GM12865 (cell line): ENCODE results near the gene MLLT10.

Source experiments
- DNase-seq: peaks from one replicate; pipeline ENCODE4 v3.0.0; 2010; ENCODE audit warnings: low read depth
- H3K4me3 ChIP-seq: 2 replicates; pipeline ENCODE4 v1.5.1; 2011; ENCODE audit warnings: mild to moderate bottlenecking, low read depth, low read length, control low read depth
- TF ChIP-seq, protein P1 (sequence below): IDR thresholded peaks from 2 replicates; pipeline ENCODE4 v1.5.1; 2011; ENCODE audit warnings: low read length, control low read depth, low read depth, inconsistent platforms; ENCODE audit not compliant: insufficient read depth; ENCODE audit errors: missing control alignments

MLLT10 gene

DNA sequence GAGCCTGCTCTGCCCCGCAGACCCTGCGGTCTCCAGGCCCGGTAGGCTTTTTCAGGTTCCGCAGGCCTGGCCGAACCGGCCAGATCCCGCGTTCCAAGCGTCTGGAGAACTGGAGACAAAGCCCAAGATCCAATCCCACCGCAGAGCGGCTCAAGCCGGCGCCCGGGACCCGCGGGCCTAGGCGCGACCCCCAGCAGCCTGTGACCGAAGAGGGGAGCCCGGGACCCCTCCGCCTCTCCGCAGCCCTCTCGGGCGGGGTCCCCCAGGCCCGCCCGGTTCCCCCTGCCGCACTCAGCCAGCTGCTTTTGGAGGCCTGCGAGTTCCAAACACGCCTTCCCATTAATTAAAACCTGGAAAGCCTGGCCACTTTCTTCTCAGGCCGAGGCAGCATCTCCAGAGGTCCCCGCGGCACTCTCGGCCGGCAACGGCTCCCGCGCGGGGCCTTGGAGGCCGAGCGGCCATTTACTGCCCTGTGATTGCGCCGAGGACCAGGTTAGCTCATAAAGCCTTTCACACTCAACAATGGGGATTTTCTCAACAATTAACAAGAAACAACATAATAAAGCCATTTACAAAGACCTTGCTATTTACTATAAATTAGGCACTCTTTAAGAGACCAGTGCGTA is 25.2 kb upstream of the MLLT10 start:
- TF ChIP-seq, protein P1, sequence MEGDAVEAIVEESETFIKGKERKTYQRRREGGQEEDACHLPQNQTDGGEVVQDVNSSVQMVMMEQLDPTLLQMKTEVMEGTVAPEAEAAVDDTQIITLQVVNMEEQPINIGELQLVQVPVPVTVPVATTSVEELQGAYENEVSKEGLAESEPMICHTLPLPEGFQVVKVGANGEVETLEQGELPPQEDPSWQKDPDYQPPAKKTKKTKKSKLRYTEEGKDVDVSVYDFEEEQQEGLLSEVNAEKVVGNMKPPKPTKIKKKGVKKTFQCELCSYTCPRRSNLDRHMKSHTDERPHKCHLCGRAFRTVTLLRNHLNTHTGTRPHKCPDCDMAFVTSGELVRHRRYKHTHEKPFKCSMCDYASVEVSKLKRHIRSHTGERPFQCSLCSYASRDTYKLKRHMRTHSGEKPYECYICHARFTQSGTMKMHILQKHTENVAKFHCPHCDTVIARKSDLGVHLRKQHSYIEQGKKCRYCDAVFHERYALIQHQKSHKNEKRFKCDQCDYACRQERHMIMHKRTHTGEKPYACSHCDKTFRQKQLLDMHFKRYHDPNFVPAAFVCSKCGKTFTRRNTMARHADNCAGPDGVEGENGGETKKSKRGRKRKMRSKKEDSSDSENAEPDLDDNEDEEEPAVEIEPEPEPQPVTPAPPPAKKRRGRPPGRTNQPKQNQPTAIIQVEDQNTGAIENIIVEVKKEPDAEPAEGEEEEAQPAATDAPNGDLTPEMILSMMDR, result no peak
- no peak overlapping the region for H3K4me3 ChIP-seq
- no peak for DNase-seq

DNA sequence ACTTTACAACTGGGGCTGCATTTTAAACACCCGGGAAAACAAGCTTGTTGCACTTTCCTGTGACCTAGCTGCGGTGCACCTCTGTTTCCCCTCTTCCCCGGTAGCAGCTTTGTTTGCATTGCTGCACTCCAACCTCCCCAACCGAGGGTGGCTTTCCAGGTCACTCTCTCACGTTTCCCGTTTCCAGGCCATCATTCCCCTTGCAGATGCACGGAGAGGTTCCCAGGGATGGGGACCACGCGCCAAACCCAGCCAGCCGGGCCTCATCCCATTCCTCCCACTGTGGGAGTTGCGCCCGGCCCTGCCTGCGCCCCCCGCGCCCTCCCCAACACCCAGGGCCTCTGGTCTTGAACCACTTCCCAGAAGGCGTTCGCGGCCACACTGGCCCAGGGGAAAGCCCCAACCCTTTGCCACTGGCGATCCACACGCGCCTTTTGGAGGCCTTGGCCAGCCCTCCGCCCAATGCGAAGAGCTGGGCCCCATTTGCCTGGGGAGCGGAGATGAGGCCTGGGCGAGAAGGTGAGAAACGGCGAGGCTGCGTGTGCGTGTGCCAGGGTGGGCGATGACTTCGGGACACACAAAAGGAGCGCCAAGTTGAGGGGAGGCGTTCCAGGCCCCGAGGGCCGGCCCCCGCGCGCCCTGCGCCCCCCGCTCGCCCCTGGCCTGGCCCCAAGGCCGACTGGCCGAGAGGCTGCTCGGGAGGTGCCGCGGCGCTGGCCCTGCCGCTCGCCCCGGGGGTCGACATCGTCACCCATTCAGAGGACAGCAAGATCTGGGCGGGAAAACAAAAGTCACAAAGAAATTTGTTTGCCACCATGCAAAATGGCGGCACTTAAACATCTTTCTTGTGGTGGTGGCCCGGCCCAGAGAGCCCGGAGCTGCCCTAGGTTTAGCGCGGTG is 24.4 kb upstream of the MLLT10 start:
- H3K4me3 ChIP-seq, result no peak overlapping the region
- DNase-seq, result no peak
- TF ChIP-seq, protein P1, result no peak

DNA sequence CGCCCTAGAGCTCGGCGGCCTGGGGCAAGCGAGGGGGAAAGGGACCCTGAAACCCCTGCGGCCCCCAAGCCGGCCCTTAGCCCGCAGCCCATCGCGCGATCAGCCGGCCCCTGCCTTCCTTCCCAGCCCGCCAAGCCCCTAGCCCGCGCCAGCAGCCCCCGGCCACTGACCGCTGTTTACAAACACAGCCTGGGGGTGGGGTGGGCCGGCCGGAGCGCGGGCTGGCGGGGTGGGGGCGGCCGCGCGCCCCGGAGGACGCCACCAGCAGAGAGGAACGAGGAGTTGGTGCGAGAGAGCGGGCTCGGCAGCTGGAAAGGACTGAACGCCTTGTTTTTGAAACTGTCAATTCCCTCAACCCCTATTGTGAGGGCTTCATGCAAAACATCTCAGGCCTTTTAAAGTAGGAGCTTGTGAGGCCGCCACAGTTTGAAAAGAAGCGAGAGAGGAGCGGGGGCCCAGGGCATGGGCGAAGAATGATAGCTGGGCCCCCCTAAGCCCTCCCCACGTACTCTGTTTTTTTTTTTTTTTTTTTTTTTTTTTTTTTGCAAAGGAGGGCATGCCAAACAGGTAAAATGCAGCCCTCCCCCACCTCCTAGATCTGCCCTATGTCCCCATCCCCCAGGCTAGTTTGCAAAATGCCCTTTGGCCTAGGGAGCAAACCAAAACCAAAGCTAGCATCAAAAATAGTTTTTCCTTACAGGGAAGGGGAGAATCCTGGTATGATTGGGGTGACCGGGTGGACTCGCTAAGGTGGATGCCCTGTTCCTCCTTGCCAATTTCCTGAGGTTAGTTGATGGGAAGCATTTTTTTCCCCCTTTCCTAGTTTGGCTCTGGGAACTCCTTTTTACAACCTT is 23.6 kb upstream of the MLLT10 start:
- DNase-seq, result no peak
- TF ChIP-seq, protein P1, result no peak
- H3K4me3 ChIP-seq, result no peak overlapping the region

DNA sequence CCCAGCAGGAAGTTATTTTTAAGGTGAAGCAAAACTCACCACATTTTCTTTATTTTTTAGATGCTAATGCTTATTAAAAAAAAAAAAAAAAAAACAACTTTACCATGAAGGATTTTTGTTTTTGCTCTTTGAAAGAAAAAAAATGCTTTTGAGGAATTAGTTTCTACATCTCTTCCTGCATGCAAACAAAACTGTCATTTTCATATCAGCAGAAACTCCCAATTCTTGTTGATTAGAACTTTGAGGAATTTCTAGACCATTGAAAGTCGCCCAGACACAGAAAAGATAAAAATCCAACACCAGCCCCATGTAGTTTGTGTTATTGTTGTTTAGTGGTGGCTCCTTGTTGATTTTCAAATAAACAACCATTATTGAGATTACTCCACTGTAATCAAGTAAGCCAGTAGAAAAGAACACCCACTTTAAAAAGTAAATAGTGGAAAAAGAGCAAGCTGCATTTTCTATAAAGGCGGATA is 22.9 kb upstream of the MLLT10 start:
- TF ChIP-seq, protein P1, result no peak
- no peak for DNase-seq
- no peak overlapping the region for H3K4me3 ChIP-seq

DNA sequence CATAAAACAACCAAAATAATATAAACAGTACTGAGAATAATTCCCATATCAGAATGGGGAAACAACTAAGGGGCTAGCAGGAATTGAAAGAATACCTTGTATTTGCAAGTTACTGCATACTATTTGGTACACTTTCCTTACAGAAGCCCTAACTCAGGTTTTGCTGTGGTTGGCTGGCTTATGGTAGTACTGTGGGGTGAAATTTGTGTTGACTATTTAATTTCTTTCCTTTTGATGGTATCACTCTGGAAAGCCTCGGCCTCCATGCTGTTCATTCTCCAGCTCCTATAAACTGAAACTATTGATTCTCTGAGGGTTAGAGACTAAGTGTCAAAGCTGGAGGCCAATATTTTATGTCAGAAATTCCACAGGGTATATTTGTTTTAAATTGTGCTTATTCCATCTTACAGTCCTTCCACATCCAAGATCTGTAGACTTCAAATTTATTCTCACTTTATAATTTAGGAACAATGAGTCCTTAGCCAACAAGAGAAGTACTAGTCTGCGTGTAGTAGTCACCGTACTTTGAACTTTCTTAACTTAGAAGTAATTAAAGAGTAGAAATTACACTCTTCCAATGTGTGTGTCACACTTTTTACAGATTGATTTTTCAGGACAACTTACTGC is 22.0 kb upstream of the MLLT10 start:
- TF ChIP-seq, protein P1, result no peak
- DNase-seq, result no peak
- no peak overlapping the region for H3K4me3 ChIP-seq

DNA sequence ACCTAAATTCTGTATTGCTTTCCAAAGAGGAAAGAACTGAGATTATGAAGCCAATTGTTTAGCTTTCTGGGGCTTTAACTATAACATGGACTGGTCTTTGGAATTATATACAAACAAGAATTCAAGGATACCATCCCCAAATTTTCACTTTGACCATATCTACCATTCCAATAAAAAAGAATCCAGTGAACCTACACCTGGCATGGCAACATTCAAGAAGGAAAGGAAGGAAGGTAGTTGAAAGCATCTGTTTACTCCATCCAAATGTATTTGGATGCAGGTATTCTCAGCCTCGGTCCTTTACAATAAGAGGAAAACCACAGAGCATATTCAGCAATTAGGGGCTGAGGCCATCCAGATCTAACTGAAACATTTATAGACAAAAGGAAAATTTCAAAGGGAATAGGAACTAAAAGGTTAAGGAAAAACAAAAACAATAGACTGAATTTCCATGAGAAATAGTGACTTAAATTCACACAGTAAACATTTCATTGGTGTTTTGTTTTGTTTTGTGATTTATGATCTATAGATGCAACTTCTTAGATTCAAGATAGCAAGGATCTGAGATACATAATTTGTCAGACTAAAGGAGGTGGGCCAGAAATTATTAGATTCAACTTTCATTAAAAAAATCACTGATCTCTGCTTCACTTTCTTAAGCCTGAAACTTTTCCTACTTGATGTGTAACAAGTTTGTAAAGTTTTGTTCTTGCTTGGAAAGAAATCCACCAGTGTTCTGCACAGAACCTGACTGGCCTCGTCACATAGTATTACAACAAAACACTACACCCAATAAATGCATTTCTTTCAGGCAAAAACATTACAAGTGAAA is 21.2 kb upstream of the MLLT10 start:
- TF ChIP-seq, protein P1, result no peak
- no peak for DNase-seq
- no peak overlapping the region for H3K4me3 ChIP-seq
